Measurements from ENCODE around the gene RFFL. TPM values are rescaled to one million over a fixed set of nuclear protein-coding genes. Genes with fewer than 3 reads are reported as not detected.

Gene RFFL
- total and polyA plus RNA-seq, 2 donors from 2014 or later, result 15.7 to 29.0 TPM

DNA sequence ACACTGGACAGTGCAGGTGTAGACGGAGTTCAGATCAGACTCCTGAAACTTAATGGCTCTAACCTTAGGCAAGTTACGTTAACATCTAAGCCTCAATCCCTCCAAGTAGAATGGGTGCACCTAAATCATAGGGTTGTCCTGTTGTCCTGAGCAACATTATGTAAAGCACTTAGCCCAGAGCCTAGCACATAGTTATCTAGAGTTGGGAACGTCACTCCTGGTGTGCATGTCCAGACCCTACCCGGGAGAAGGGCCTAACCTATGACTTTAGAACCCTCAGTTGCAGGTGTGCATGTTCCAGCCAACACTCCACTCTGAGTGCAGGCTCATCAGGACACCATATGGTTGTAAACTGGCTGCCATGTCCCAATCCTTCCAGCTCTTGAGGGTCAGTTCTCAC is 57.2 kb downstream of the RFFL start:
- Histone ChIP-seq H3K27me3 (ENCODE audit: control insufficient read depth, insufficient read depth, low read length) (no peaks in the 10 kb centered on the region), H3K36me3 (ENCODE audit: control insufficient read depth in 2 of 3, insufficient read depth in 3 of 3, low read length in 3 of 3) (peaks cover 0 to 19% (median 16%) of the 10 kb centered on the region in 3 donors), H3K27ac (ENCODE audit: low read depth in 2 of 2, low read length in 2 of 2) (no peak overlapping the region), H3K9me3 (ENCODE audit: control insufficient read depth in 2 of 3, insufficient read depth in 1 of 3, low read length in 3 of 3) (no peaks in the 10 kb centered on the region), H3K4me1 (ENCODE audit: control insufficient read depth in 2 of 3, insufficient read depth in 2 of 3, low read depth in 1 of 3, low read length in 3 of 3) (no peaks in the 10 kb centered on the region), H3K4me3 (ENCODE audit: low read length in 3 of 3) (no peak overlapping the region), H3K9ac (ENCODE audit: low read length in 3 of 3) (no peak overlapping the region)
- intact Hi-C loops (cut with DNase I), result no loop called here
- TF ChIP-seq, protein P1, sequence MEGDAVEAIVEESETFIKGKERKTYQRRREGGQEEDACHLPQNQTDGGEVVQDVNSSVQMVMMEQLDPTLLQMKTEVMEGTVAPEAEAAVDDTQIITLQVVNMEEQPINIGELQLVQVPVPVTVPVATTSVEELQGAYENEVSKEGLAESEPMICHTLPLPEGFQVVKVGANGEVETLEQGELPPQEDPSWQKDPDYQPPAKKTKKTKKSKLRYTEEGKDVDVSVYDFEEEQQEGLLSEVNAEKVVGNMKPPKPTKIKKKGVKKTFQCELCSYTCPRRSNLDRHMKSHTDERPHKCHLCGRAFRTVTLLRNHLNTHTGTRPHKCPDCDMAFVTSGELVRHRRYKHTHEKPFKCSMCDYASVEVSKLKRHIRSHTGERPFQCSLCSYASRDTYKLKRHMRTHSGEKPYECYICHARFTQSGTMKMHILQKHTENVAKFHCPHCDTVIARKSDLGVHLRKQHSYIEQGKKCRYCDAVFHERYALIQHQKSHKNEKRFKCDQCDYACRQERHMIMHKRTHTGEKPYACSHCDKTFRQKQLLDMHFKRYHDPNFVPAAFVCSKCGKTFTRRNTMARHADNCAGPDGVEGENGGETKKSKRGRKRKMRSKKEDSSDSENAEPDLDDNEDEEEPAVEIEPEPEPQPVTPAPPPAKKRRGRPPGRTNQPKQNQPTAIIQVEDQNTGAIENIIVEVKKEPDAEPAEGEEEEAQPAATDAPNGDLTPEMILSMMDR (IDR thresholded peaks at IDR 0.05; ENCODE audit: borderline replicate concordance, extremely low read depth, insufficient read depth), result no peak
- FAIRE-seq (no peak), DNase-seq (no peak)

DNA sequence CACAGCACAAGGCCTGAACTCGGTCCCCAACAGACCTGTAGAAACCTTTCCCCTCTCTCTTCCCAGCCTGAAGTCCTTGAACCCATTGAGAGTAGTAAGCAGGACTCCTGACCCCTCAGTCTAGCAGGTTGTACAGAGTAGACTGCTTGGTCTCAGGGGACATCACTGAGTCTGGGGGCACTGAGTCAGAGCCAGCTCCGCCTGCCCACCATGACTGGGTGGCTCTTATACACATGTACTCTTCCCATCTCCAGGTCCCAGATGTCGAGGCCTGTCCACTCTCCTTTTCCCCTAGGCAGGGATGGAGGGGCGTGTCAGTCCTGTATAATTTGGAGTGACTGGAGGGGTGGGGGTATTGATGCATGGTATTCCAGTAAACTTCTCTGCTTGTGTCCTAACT is 59.7 kb downstream of the RFFL start:
- DNase-seq, result no peak
- no peak overlapping the region for H3K27ac ChIP-seq (ENCODE audit: low read depth in 2 of 2, low read length in 2 of 2)
- no peak for FAIRE-seq
- H3K9ac ChIP-seq (ENCODE audit: low read length in 3 of 3), result no peak overlapping the region
- no peak overlapping the region for H3K4me3 ChIP-seq (ENCODE audit: low read length in 3 of 3)
- H3K27me3 ChIP-seq (ENCODE audit: control insufficient read depth, insufficient read depth, low read length), result no peaks in the 10 kb centered on the region
- intact Hi-C loops (cut with DNase I), result no loop called here
- H3K36me3 ChIP-seq (ENCODE audit: control insufficient read depth in 2 of 3, insufficient read depth in 3 of 3, low read length in 3 of 3), result peaks cover 2 to 28% (median 20%) of the 10 kb centered on the region in 3 donors
- TF ChIP-seq, protein P1 (IDR thresholded peaks at IDR 0.05; ENCODE audit: borderline replicate concordance, extremely low read depth, insufficient read depth), result no peak
- H3K4me1 ChIP-seq (ENCODE audit: control insufficient read depth in 2 of 3, insufficient read depth in 2 of 3, low read depth in 1 of 3, low read length in 3 of 3), result no peaks in the 10 kb centered on the region
- H3K9me3 ChIP-seq (ENCODE audit: control insufficient read depth in 2 of 3, insufficient read depth in 1 of 3, low read length in 3 of 3), result no peaks in the 10 kb centered on the region

DNA sequence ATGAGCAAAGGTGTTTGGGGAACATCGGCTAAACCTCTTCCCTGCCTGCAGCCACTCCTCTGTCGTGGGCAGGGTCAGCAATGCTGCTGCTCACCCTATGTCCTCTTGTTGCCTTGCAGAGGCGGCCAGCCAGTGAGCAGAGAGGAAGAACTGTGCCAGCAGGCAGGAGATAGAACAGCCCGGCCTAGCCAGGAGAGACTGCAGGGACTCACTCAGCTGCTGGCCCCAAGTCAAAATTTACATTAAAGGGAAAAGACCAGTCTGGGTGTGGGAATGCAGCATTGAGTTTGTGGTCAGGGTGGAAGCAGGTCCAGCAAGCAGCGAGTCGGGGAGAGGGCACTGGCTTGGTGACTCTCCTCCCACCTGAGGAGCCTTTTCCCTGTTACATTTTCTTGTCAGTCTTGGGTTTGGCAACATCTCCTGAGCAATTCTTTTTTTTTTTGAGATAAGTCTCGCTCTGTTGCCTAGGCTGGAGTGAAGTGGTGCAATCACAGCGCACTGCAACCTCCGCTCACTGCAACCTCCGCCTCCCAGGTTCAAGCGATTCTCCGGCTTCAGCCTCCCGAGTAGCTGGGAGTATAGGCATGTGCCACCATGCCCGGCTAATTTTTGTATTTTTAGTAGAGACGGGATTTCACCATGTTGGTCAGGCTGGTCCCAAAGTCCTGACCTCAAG is 60.5 kb downstream of the RFFL start:
- no peak overlapping the region for H3K9ac ChIP-seq (ENCODE audit: low read length in 3 of 3)
- TF ChIP-seq, protein P1 (IDR thresholded peaks at IDR 0.05; ENCODE audit: borderline replicate concordance, extremely low read depth, insufficient read depth), result no peak
- peaks cover 0 to 3% (median 0%) of the 10 kb centered on the region in 3 donors for H3K4me1 ChIP-seq (ENCODE audit: control insufficient read depth in 2 of 3, insufficient read depth in 2 of 3, low read depth in 1 of 3, low read length in 3 of 3)
- no peaks in the 10 kb centered on the region for H3K27me3 ChIP-seq (ENCODE audit: control insufficient read depth, insufficient read depth, low read length)
- no peaks in the 10 kb centered on the region for H3K9me3 ChIP-seq (ENCODE audit: control insufficient read depth in 2 of 3, insufficient read depth in 1 of 3, low read length in 3 of 3)
- no peak overlapping the region for H3K27ac ChIP-seq (ENCODE audit: low read depth in 2 of 2, low read length in 2 of 2)
- FAIRE-seq, result no peak
- H3K36me3 ChIP-seq (ENCODE audit: control insufficient read depth in 2 of 3, insufficient read depth in 3 of 3, low read length in 3 of 3), result peaks cover 2 to 32% (median 17%) of the 10 kb centered on the region in 3 donors
- intact Hi-C loops (cut with DNase I), result no loop called here
- H3K4me3 ChIP-seq (ENCODE audit: low read length in 3 of 3), result no peak overlapping the region
- no peak for DNase-seq
